Measurements from ENCODE around the gene IFITM10.

The IFITM10 gene

DNA sequence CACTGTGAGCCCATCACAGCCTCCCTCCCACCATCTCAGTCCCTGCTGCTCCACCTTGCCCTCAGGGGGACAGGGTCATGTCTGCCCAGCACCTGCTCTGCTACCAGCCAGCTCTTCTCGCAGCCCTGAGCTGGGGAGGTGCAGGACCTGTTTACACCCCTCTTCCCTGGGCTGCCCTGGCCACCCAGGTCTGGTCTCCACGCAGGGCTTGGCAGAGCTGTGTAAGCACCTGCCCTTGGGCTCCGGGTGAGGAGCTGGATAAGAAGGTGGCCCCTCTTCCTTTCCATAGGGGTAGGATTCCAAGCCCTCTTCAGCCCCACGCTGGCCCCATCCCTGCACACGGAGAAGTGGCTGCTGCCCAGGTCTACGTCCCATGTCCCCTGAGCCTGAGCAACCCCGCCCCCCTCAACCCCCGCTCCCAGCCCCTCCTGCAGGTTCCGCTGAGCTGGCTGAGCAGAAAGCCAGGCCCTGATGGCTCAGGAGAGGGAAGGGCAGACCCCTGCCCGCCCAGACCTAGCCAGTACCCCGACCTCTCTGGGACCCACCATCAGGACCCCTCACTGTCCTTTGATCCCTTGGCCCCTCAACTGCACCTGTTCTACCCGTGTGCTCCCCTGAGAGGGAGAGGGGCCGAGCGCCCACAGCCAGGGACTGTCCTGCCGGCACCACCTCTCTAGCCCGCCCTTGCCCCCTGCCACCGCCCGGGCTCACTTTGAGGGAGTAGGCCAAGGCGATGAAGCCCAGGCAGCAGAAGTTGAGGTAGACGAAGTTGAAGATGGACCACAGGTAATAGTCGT is 3.2 kb downstream of the IFITM10 start:
- DNase-seq: no peak
- TF ChIP-seq, protein P1, sequence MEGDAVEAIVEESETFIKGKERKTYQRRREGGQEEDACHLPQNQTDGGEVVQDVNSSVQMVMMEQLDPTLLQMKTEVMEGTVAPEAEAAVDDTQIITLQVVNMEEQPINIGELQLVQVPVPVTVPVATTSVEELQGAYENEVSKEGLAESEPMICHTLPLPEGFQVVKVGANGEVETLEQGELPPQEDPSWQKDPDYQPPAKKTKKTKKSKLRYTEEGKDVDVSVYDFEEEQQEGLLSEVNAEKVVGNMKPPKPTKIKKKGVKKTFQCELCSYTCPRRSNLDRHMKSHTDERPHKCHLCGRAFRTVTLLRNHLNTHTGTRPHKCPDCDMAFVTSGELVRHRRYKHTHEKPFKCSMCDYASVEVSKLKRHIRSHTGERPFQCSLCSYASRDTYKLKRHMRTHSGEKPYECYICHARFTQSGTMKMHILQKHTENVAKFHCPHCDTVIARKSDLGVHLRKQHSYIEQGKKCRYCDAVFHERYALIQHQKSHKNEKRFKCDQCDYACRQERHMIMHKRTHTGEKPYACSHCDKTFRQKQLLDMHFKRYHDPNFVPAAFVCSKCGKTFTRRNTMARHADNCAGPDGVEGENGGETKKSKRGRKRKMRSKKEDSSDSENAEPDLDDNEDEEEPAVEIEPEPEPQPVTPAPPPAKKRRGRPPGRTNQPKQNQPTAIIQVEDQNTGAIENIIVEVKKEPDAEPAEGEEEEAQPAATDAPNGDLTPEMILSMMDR (IDR thresholded peaks at IDR 0.05): no peak
- Mint-ChIP-seq H3K4me1 (peaks cover 25% of the 10 kb centered on the region), H3K27ac (no peak overlapping the region), H3K4me3 (no peak overlapping the region), H3K36me3 (ENCODE audit: low read depth) (no peaks in the 10 kb centered on the region), H3K9me3 (peaks cover 8% of the 10 kb centered on the region), H3K27me3 (ENCODE audit: low read depth, poor library complexity) (peaks cover 63% of the 10 kb centered on the region)

DNA sequence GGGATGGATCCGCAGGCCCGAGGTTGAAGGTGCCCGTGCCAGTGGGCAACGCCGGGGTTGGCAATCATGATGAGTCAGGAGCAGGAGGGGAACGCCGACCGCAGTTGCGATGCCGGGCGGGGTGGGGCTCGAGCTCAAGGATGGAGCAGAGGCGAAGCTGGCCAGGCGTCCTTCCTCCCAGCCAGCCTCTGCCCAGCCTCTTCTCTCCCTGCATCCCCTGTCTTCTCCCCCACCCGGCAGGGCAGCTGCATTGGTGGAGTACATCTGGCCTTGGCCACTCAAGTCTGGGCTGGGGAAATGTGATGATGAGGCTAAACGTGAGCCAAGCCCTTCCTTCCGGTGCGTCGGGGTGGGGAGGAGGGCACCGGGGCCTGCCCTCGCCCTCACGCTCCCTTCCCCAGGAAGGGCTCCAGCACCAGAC is 3.9 kb downstream of the IFITM10 start:
- no peaks in the 10 kb centered on the region for H3K36me3 Mint-ChIP-seq (ENCODE audit: low read depth)
- H3K9me3 Mint-ChIP-seq: peaks cover 8% of the 10 kb centered on the region
- peaks cover 63% of the 10 kb centered on the region for H3K27me3 Mint-ChIP-seq (ENCODE audit: low read depth, poor library complexity)
- no peak for DNase-seq
- peaks cover 25% of the 10 kb centered on the region for H3K4me1 Mint-ChIP-seq
- H3K27ac Mint-ChIP-seq: no peak overlapping the region
- TF ChIP-seq, protein P1 (IDR thresholded peaks at IDR 0.05): no peak
- no peak overlapping the region for H3K4me3 Mint-ChIP-seq

DNA sequence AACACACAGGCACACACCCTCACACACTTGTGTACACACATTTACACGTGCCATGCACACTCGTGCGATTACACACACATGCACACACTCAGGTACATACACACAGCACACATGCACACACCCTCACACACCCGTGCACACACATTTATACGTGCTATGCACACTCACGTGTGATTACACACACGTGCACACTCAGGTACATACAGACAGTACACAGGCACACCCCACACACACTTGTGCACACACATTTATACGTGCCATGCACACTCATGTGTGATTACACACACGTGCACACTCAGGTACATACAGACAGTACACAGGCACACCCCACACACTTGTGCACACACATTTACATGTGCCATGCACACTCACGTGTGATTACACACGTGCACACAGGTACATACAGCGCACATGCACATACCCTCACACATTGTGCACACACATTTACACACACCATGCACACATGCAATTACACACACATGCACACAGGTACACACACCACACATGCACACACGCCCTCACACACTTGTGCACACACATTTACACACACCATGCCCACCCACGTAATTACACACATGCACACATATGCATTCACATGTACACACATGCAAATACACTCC is 4.6 kb downstream of the IFITM10 start:
- peaks cover 63% of the 10 kb centered on the region for H3K27me3 Mint-ChIP-seq (ENCODE audit: low read depth, poor library complexity)
- H3K36me3 Mint-ChIP-seq (ENCODE audit: low read depth): no peaks in the 10 kb centered on the region
- no peak for DNase-seq
- no peak overlapping the region for H3K4me3 Mint-ChIP-seq
- TF ChIP-seq, protein P1 (IDR thresholded peaks at IDR 0.05): no peak
- H3K4me1 Mint-ChIP-seq: peaks cover 25% of the 10 kb centered on the region
- peaks cover 8% of the 10 kb centered on the region for H3K9me3 Mint-ChIP-seq
- H3K27ac Mint-ChIP-seq: no peak overlapping the region

DNA sequence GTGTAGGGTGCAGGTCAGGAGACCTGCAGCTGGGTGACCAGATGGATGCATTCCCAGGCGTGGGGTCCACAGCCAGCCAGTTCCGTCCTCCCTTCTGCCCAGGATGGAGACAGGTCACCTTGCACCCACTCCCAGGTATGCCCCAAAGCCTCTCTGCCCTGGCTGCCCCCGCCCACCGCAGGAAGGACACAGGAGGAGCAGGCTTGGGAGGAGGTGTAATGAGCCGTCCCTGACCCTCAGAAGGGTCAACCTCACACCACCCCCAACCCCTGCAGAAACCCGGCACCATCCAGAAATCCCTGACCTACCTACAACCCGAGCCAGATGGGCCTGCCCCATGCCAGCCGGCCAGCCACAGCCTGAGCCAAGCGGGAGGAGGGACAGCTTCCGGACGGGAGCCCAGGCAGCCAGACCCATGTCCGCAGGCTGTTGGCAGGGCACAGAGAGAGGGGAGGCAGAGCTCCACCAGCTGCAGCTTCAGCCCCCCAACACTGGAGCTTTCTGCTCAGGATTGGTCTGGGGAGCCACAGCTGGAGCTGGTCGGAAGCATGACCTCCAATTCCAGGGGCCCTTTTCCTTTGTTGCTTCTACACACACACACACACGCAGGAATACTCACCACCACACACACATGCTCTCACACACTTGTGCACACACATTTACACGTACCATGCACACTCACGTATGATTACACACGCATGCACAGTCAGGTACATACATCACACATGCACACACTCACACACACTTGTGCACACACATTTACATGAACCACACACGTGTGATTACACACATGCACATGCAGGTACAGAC is 5.3 kb downstream of the IFITM10 start:
- Mint-ChIP-seq H3K4me1 (peaks cover 19% of the 10 kb centered on the region), H3K9me3 (peaks cover 8% of the 10 kb centered on the region), H3K27me3 (ENCODE audit: low read depth, poor library complexity) (peaks cover 57% of the 10 kb centered on the region), H3K4me3 (no peak overlapping the region), H3K36me3 (ENCODE audit: low read depth) (no peaks in the 10 kb centered on the region), H3K27ac (no peak overlapping the region)
- DNase-seq: no peak
- TF ChIP-seq, protein P1 (IDR thresholded peaks at IDR 0.05): no peak

DNA sequence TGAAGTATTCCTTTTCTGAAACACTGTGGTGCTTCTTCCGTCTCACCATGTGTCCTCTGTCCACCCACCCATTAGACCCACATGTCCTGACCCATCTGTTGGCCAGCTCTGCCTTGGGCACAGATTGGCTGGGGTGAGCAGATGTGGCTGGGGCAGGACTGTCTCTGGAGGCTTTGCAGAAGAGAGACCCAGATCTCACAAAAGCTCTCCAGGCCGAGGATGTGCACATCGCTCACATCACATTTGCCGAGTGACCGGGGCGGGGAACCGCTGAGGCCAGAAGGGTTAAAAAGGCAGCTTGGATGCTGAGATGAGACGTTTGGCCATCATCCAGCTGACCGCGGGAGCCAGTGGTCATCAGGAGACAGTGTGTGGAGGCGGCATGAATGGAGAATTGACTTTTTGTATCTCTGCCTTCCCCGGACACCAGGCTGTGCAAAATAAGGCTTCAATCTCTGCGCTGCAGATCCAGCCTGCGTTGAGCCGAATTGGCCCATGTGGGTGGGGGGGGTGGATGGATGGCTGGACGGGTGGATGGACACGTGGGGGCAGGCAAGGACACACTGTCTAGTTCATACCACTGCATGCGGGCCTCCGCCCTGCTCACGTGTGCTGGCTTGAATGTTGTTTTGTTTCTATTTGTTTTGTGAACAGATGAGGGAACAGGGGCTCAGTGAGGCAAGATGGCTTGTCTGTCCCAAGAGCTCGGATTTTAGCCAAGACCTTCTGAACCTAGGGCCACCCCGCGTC is 6.1 kb downstream of the IFITM10 start:
- no peak for DNase-seq
- H3K36me3 Mint-ChIP-seq (ENCODE audit: low read depth): no peaks in the 10 kb centered on the region

More for the DNA sequence above, 6.1 kb downstream of the IFITM10 start:
- Mint-ChIP-seq H3K4me1 (peaks cover 11% of the 10 kb centered on the region), H3K9me3 (peaks cover 8% of the 10 kb centered on the region), H3K27ac (no peak overlapping the region), H3K27me3 (ENCODE audit: low read depth, poor library complexity) (peaks cover 49% of the 10 kb centered on the region), H3K4me3 (no peak overlapping the region)
- TF ChIP-seq, protein P1 (IDR thresholded peaks at IDR 0.05): no peak

All from nephron progenitor cell (in vitro differentiated cells).